ENCODE results near the gene TEN1. TPM values are rescaled to one million over a fixed set of nuclear protein-coding genes. Genes with fewer than 3 reads are reported as not detected.

TEN1 gene
- total and polyA plus RNA-seq, 2 of the 13 experiments (the other 11 are each of a cell fraction or from before 2014, with no cell fraction given) = 18.0 to 21.3 TPM

GRCh38 chr17:75959051-75959838, 19.8 kb upstream of the TEN1 start:
- Histone ChIP-seq H3K36me3 (replicated peaks in 1 of 2; ENCODE audit: control insufficient read depth in 1 of 2, insufficient read depth in 2 of 2, low read length in 2 of 2) (peaks cover 24 to 58% of the 10 kb centered on the region in 2 experiments), H3K4me1 (ENCODE audit: insufficient read depth, low read length) (peaks cover 37% of the 10 kb centered on the region), H3K4me3 (replicated peaks in 1 of 3; ENCODE audit: insufficient read depth in 1 of 3, low read depth in 2 of 3, low read length in 3 of 3) (no peak overlapping the region; a peak in 1 of 6 replicates), H4K20me1 (ENCODE audit: insufficient read depth, low read length) (peaks cover 59% of the 10 kb centered on the region), H3K9ac (ENCODE audit: insufficient read depth, low read depth, low read length) (peak overlapping the region; percentile 8; the same call in 1 of the 2 replicates), H3K27me3 (ENCODE audit: control insufficient read depth in 1 of 2, insufficient read depth in 2 of 2, low read length in 2 of 2) (no peaks in the 10 kb centered on the region), H3K27ac (ENCODE audit: extremely low read length, insufficient read depth, low read length) (peak overlapping the region; percentile 52), H3K9me3 (ENCODE audit: low read length) (no peaks in the 10 kb centered on the region), H3K4me2 (ENCODE audit: low read depth, low read length) (peak overlapping the region; percentile 59), H2AFZ (ENCODE audit: low read length) (no peak overlapping the region), H3K79me2 (ENCODE audit: insufficient read depth, low read length) (peaks cover 58% of the 10 kb centered on the region)
- no TSS peak for BruUV-seq (replicated peaks)
- CTCF ChIA-PET (ENCODE audit: low intra/inter-chr PET ratio, low total read pairs) = no interaction called here
- FAIRE-seq (peak; percentile 34), DNase-seq (ENCODE audit: low spot score) (peak; percentile 58), ATAC-seq (peak; percentile 69)
- POLR2A ChIA-PET = interaction anchor here (0.5 to 4.3 kb wide), 12 partner anchors 10 to 54 kb away, joined by 3 to 39 read pairs (median 5); partner anchors contain the start of genes ACOX1, FBF1, MRPL38 and TEN1
- intact Hi-C loops (cut with micrococcal nuclease; ENCODE audit: unreplicated experiment) = no loop called here
- WGBS (ENCODE audit: low lambda C conversion rate) = 24% methylated on average over 8 of the region's 8 CpGs
- in situ Hi-C loops (cut with HindIII; ENCODE audit: extremely low pct_ligation_motif_present, low pct_unique_long_range_greater_than_20kb) = loop anchor here (5.0 kb wide), 1 partner anchor 48 kb away; no protein-coding TSS in a partner anchor
- TF ChIP-seq ZFY (CRISPR knock-in tag; IDR thresholded peaks at IDR 0.05) = no peak
- 0 out of 2 replicates have a peak, but pooled peaks have one; percentile 24 for TF ChIP-seq ZNF503 (CRISPR knock-in tag; IDR thresholded peaks at IDR 0.05)
- no peak for TF ChIP-seq ARHGAP35 (CRISPR knock-in tag; IDR thresholded peaks at IDR 0.05; ENCODE audit: borderline replicate concordance)
- no peak for TF ChIP-seq ZNF773 (CRISPR knock-in tag; IDR thresholded peaks at IDR 0.05; ENCODE audit: borderline replicate concordance)
- no peak for TF ChIP-seq SIX4 (CRISPR knock-in tag; IDR thresholded peaks at IDR 0.05)
- no peak for TF ChIP-seq E2F1 (CRISPR knock-in tag; IDR thresholded peaks at IDR 0.05)
- peak; percentile 80 for TF ChIP-seq PAXIP1 (CRISPR knock-in tag; conservative IDR thresholded peaks at IDR 0.05)
- no peak for TF ChIP-seq HHEX (CRISPR knock-in tag; IDR thresholded peaks at IDR 0.05)
- 0 out of 2 replicates have a peak, but pooled peaks have one; percentile 48 for TF ChIP-seq TBX2 (CRISPR knock-in tag; IDR thresholded peaks at IDR 0.05; ENCODE audit: borderline replicate concordance)
- TF ChIP-seq NFYB (CRISPR knock-in tag; IDR thresholded peaks at IDR 0.05) = no peak
- TF ChIP-seq ZFP36L1 (CRISPR knock-in tag; IDR thresholded peaks at IDR 0.05) = no peak
- TF ChIP-seq ZNF780A (CRISPR knock-in tag; IDR thresholded peaks at IDR 0.05) = no peak
- no peak for TF ChIP-seq FIP1L1 (IDR thresholded peaks at IDR 0.05; ENCODE audit: borderline replicate concordance, insufficient read depth, low read depth, low read length)
- TF ChIP-seq RCOR2 (CRISPR knock-in tag; IDR thresholded peaks at IDR 0.05) = no peak
- TF ChIP-seq HNF4G (IDR thresholded peaks at IDR 0.05; ENCODE audit: borderline replicate concordance, low read depth, low read length) = peak; percentile 20; the same call in 1 of the 2 replicates
- no peak for TF ChIP-seq HNF4G (CRISPR knock-in tag; IDR thresholded peaks at IDR 0.05; ENCODE audit: borderline replicate concordance, low read depth)
- no peak for TF ChIP-seq ZNF430 (CRISPR knock-in tag; IDR thresholded peaks at IDR 0.05)

Measured in HepG2 (cell line).